ENCODE results near the gene AMIGO1.

- no peak for TF ChIP-seq POLR2A (IDR thresholded peaks at IDR 0.05)
- TF ChIP-seq POLR2AphosphoS5 (IDR thresholded peaks at IDR 0.05): no peak
Measured at GRCh38 chr1:109522026-109522425, 12.5 kb upstream of the AMIGO1 start.
